Measurements from ENCODE around the gene XYLT1.

The XYLT1 gene

DNA sequence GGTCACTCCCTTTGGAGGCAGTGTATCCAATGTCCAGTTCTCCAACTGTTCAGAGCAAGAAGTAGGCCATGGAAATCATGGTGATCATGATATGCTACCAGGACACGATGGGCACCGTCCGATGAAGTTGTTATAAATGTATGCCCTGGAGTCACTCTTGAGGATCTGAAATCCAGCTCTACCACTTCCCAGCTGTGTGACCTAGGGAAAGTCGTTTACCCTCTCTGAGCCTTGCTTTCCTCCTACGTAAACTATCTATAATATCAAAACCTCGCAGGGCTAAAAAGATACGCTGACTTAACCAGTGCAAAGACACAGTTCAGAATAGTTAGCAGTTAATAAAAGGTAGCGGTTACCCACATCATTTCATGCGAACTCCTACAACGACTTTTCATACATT lies 194.2 kb downstream of the XYLT1 start:
- Mint-ChIP-seq H3K27ac (no peak overlapping the region), H3K4me3 (no peak overlapping the region), H3K9me3 (no peaks in the 10 kb centered on the region), H3K27me3 (no peaks in the 10 kb centered on the region), H3K36me3 (peaks cover 2% of the 10 kb centered on the region), H3K4me1 (peaks cover 30% of the 10 kb centered on the region)
- ATAC-seq (ENCODE audit: low read depth), result no peak
- DNase-seq (ENCODE audit: low spot score in 2 of 2), result no peak

DNA sequence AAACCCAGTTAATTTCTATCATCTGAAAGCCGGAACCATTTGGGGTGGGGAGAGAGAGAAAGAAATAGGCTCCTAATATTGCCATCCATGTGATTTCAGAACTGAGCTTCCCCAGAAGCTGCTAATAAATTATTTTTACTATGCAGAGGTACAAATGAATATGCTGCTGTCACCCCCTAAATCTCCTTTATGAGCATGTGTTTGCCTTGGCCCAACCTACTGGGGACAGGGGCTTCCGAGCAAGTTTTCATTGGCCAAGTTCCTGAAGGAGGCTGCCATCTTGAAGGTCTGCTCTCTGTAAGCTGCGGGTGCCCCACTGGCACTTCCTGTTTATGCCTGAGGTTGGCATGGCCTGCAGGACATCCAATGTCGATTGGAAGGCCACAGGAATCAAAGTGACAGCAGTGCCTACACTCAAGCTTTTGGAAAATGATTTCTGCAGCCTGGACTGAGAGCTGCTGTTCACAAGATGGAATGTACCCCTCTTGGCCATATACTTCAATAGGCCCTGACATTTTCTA lies 194.7 kb downstream of the XYLT1 start:
- Mint-ChIP-seq H3K27me3 (no peaks in the 10 kb centered on the region), H3K36me3 (peaks cover 4% of the 10 kb centered on the region), H3K27ac (no peak overlapping the region), H3K9me3 (no peaks in the 10 kb centered on the region), H3K4me1 (peaks cover 30% of the 10 kb centered on the region), H3K4me3 (no peak overlapping the region)
- ATAC-seq (ENCODE audit: low read depth) (no peak), DNase-seq (ENCODE audit: low spot score in 2 of 2) (no peak)

DNA sequence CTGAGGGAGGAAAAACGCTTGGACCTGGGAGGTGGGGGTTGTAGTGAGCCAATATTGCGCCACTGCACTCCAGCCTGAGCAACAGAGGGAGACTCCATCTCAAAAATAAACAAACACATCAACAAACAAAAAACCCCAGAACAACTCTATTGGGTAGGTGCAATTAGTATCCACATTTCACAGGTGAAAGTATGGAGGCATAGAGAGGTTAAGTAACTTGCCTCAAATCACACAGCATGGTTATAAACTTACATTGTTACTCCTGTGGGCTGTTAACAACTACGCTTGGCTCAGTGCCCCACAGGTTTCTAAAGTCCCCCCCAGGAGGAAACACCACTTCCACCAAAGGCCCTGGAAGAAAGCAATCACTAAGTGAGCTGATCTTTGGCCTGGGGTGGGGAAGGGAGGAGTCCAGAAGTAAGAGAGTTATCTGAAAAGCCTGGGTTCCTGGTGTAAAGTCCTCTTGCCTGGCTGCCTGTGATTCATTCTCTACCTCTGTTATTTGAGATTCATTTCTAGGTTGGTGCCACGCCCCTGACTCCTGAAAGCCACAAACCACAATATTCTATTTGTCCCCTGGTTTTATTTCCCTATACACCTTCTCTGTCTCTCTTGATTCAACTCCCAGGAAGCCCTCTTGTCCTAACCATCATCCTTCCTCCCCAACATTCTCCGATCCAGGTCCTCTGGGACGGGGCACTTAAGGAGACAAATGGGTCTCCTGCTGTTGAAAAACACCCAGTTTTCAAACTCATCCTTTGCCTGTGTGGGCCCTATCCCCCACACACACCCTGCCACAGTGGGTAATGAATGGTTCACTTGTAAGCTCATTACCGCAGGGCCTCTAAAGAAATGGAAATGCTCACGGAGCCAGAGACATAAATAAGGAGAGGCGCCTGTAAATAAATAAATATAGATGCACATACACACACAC lies 195.4 kb downstream of the XYLT1 start:
- Mint-ChIP-seq H3K36me3 (peaks cover 4% of the 10 kb centered on the region), H3K27ac (no peak overlapping the region), H3K4me3 (no peak overlapping the region), H3K4me1 (peaks cover 32% of the 10 kb centered on the region), H3K9me3 (no peaks in the 10 kb centered on the region), H3K27me3 (no peaks in the 10 kb centered on the region)
- ATAC-seq (ENCODE audit: low read depth) (no peak), DNase-seq (ENCODE audit: low spot score in 2 of 2) (no peak)

DNA sequence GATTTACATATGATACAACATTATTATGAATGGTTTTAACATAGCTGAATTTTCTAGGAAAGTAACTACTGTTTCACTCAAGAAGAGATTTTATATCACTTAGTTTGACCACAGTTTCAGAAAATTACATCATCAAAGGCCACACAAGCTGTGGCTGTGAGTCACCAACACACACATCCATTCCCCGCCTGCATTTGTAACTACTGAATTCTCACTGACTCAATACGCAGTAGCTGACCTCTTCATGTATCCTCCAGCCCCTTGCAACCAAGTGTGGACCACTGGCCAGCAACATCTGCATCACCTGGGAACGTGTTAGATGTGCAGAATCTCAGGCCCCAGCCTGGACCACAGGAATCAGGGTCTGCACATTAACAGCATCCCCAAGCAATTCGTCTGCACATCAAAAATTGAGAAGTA lies 197.6 kb downstream of the XYLT1 start:
- DNase-seq (ENCODE audit: low spot score in 2 of 2) (no peak), ATAC-seq (ENCODE audit: low read depth) (no peak)
- Mint-ChIP-seq H3K4me3 (no peak overlapping the region), H3K27me3 (no peaks in the 10 kb centered on the region), H3K27ac (no peak overlapping the region), H3K4me1 (peaks cover 20% of the 10 kb centered on the region), H3K9me3 (no peaks in the 10 kb centered on the region), H3K36me3 (peaks cover 4% of the 10 kb centered on the region)

DNA sequence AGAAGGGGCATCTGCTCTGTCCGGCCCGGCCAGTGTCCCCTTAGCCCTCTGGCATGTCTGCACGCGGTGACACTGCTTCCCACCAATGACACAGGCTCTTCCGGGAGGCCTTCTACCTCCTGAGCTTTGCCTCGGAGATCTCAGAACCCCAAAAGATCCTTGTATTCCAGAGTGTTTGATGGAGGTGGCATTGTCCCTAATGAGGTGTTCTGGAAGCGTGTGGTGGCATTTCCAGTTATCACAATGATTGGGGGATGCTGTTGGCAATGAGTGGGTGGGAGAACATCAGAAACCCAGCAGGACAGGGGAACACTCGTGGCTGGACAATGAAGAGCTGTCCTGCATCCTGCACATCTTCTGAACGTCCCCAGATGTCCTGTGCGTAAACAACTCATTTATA lies 198.0 kb downstream of the XYLT1 start:
- H3K9me3 Mint-ChIP-seq, result no peaks in the 10 kb centered on the region
- H3K27ac Mint-ChIP-seq, result no peak overlapping the region
- no peak for ATAC-seq (ENCODE audit: low read depth)
- H3K36me3 Mint-ChIP-seq, result peaks cover 4% of the 10 kb centered on the region
- H3K4me3 Mint-ChIP-seq, result no peak overlapping the region
- no peaks in the 10 kb centered on the region for H3K27me3 Mint-ChIP-seq
- peaks cover 16% of the 10 kb centered on the region for H3K4me1 Mint-ChIP-seq
- no peak for DNase-seq (ENCODE audit: low spot score in 2 of 2)

GRCh38 chr16:17271687-17272086 lies 199.1 kb downstream of the XYLT1 start:
- Mint-ChIP-seq H3K4me3 (no peak overlapping the region), H3K27ac (no peak overlapping the region), H3K36me3 (peaks cover 4% of the 10 kb centered on the region), H3K9me3 (no peaks in the 10 kb centered on the region), H3K27me3 (no peaks in the 10 kb centered on the region), H3K4me1 (peaks cover 14% of the 10 kb centered on the region)
- no peak for DNase-seq (ENCODE audit: low spot score in 2 of 2)
- ATAC-seq (ENCODE audit: low read depth), result no peak

DNA sequence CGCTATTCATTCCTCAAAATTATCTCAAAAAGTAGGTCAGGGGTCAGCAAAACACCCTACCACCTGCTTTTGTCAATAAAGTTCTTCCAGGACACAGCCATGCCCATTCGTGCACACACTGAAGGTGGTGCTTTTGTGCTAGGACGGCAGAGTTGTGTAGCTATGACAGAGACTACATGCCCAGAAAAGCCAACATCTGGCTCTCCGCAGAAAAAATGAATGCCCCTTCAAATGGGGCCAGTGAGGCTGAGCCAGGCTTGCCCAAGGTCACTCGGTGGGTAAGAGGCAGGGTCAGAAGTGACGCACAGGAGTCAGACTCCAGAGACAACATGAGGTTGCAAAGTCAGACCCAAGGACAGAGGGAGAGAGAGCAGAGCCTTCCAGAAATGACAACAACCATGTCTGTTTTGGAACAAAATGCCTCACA lies 200.1 kb downstream of the XYLT1 start:
- H3K4me1 Mint-ChIP-seq, result peaks cover 13% of the 10 kb centered on the region

DNA sequence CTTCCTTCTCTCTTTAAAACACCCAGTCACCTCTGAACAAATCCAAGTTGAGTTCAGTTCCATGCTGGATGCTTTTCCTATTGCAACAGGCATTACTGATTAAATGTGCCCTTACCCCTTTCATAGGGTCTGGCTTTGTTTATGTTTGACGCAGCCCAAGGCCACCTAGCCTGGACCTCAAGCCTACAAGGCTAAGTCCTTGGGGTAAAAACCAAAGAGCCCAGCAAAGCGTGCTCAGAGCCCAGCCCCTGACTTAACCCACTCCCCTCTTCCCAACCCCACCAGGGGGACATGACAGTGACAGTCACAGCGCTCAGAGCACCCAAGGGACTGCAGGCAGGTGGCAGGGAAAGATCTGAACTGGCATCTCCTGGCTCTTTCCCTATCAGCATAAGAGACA lies 200.6 kb downstream of the XYLT1 start:
- Mint-ChIP-seq H3K4me1 (peaks cover 8% of the 10 kb centered on the region), H3K36me3 (peaks cover 4% of the 10 kb centered on the region), H3K9me3 (no peaks in the 10 kb centered on the region), H3K27me3 (no peaks in the 10 kb centered on the region), H3K27ac (no peak overlapping the region), H3K4me3 (no peak overlapping the region)
- DNase-seq (ENCODE audit: low spot score in 2 of 2) (no peak), ATAC-seq (ENCODE audit: low read depth) (no peak)

More for the DNA sequence above, 200.1 kb downstream of the XYLT1 start:
- H3K9me3 Mint-ChIP-seq, result no peaks in the 10 kb centered on the region
- DNase-seq (ENCODE audit: low spot score in 2 of 2), result no peak
- H3K4me3 Mint-ChIP-seq, result no peak overlapping the region
- ATAC-seq (ENCODE audit: low read depth), result no peak
- peaks cover 4% of the 10 kb centered on the region for H3K36me3 Mint-ChIP-seq
- no peak overlapping the region for H3K27ac Mint-ChIP-seq
- H3K27me3 Mint-ChIP-seq, result no peaks in the 10 kb centered on the region

DNA sequence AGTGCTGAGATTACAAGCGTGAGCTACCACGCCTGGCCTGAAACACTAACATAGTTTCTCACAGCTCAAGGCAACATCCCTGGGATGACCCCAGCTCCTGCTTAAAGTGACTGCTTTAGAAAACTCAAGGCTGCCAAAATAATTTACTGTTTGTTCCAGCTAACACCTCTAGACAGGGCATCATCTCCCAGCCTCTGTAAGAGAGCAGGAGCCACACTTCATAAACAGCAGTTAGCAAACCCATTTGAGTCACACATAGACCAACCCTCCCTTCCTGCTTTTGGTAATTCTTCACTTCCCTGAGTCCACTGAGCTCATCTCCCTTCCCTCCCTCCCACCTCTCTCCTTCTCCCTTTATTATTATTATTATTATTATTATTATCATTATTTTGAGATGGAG lies 201.3 kb downstream of the XYLT1 start:
- ATAC-seq (ENCODE audit: low read depth) (no peak), DNase-seq (ENCODE audit: low spot score in 2 of 2) (no peak)
- no peaks in the 10 kb centered on the region for H3K27me3 Mint-ChIP-seq
- peaks cover 6% of the 10 kb centered on the region for H3K4me1 Mint-ChIP-seq
- no peaks in the 10 kb centered on the region for H3K9me3 Mint-ChIP-seq
- peaks cover 4% of the 10 kb centered on the region for H3K36me3 Mint-ChIP-seq
- no peak overlapping the region for H3K27ac Mint-ChIP-seq
- H3K4me3 Mint-ChIP-seq, result no peak overlapping the region

DNA sequence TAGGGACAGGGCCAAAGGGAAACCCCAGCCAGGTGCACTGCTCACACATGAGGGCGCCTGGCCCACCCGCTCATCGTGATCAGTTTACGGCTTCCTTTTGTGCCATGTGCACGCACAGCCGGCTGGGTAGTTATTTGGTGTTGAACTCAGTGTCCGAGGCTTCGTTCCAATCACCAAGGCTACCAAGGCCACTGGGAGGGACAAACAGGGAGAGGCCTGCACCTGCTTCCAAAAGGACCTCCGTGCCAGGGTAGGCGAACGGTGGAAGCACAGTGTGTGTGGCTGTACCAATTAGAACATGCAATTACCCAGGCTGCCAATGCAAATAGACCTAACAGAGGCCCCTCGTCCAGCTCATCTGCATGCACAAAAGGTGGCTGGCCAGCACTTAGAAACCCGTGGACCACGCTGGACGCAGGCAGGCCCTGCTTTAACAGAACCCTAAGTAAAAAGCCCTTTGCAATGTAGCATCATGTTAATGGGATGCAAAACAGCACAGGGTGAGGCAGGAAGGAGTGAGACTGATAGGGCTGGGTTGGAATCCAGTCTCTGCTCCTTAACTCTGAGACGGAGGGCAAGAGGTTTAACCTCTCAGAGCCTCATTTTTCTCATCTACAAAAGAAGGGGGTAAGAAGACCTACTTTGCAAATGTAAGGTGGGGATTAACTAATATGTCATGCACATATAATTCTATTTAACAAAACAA lies 204.0 kb downstream of the XYLT1 start:
- Mint-ChIP-seq H3K36me3 (peaks cover 2% of the 10 kb centered on the region), H3K4me3 (no peak overlapping the region), H3K9me3 (no peaks in the 10 kb centered on the region), H3K4me1 (peaks cover 14% of the 10 kb centered on the region), H3K27ac (no peak overlapping the region), H3K27me3 (no peaks in the 10 kb centered on the region)
- no peak for DNase-seq (ENCODE audit: low spot score in 2 of 2)
- no peak for ATAC-seq (ENCODE audit: low read depth)

GRCh38 chr16:17265154-17265553 lies 205.6 kb downstream of the XYLT1 start:
- DNase-seq (ENCODE audit: low spot score in 2 of 2) (no peak), ATAC-seq (ENCODE audit: low read depth) (no peak)
- no peaks in the 10 kb centered on the region for H3K9me3 Mint-ChIP-seq
- H3K4me3 Mint-ChIP-seq, result no peak overlapping the region
- H3K27me3 Mint-ChIP-seq, result no peaks in the 10 kb centered on the region
- H3K36me3 Mint-ChIP-seq, result no peaks in the 10 kb centered on the region
- H3K27ac Mint-ChIP-seq, result no peak overlapping the region
- H3K4me1 Mint-ChIP-seq, result peaks cover 14% of the 10 kb centered on the region

DNA sequence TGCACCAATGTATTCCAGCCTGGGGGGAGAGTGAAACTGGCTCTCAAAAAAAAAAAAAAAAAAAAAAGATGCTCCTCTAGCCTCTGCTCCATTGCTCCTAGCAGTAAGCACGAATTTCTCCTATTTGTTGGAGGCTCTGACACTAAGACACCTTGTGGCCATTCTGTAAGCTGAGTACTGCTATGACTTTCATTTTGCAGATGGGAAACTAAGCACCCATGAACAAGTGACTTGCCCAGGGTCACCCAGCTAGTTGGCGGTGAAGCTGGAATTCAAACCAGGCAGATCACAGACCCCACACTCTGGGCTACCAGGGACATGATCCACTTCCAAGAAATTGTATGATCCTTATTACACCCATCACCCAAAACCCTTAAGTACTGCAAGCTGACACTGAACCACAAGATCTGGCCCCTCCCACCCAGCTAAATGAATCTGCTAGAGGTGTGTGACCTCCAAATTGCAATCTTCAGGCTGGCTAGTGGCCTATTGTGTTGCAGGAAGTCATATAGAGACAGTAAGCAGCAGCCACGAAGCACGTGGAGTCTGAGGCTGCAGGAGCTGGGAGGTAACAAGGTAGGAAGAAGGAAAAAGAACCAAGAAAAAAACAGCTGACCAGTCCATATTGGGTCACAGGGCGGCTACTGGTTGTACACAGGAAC lies 209.4 kb downstream of the XYLT1 start:
- peaks cover 29% of the 10 kb centered on the region for H3K4me1 Mint-ChIP-seq
- DNase-seq (ENCODE audit: low spot score in 2 of 2) (no peak), ATAC-seq (ENCODE audit: low read depth) (no peak)
- H3K9me3 Mint-ChIP-seq, result no peaks in the 10 kb centered on the region
- peaks cover 6% of the 10 kb centered on the region for H3K36me3 Mint-ChIP-seq
- H3K4me3 Mint-ChIP-seq, result no peak overlapping the region
- H3K27ac Mint-ChIP-seq, result peak overlapping the region; percentile 73
- H3K27me3 Mint-ChIP-seq, result no peaks in the 10 kb centered on the region

DNA sequence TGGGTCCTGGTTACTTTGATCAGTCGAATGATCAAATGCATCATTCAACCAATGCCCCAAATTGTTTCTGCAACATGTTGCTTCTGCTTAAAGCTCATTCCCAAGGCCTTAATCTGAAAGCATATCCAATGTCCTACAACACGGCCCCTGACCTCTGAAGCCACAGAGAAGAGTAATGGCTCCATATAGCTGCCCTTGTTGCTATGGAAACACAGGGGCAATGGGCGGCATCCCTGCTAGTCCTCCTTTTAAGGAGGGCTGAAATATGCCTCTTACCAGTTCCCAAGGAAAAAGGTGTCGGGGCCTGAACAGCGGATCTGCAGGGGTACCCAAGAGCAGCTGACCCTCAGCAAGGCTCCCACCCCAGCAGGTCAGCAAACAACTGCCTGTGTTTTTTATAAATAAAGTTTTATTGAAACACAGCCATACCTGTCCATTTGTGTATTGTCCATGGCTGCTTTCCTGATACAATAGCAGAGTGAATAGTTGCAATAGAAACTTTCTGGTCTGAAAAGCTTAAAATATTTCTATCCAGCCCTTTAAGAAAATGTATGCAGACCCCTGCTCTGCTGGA lies 210.4 kb downstream of the XYLT1 start:
- DNase-seq (ENCODE audit: low spot score in 2 of 2), result no peak
- no peak overlapping the region for H3K27ac Mint-ChIP-seq
- peaks cover 29% of the 10 kb centered on the region for H3K4me1 Mint-ChIP-seq
- H3K27me3 Mint-ChIP-seq, result no peaks in the 10 kb centered on the region
- H3K36me3 Mint-ChIP-seq, result peaks cover 6% of the 10 kb centered on the region
- ATAC-seq (ENCODE audit: low read depth), result no peak
- H3K9me3 Mint-ChIP-seq, result no peaks in the 10 kb centered on the region
- no peak overlapping the region for H3K4me3 Mint-ChIP-seq
